ENCODE measurements around the gene DOCK7.

Gene DOCK7

DNA sequence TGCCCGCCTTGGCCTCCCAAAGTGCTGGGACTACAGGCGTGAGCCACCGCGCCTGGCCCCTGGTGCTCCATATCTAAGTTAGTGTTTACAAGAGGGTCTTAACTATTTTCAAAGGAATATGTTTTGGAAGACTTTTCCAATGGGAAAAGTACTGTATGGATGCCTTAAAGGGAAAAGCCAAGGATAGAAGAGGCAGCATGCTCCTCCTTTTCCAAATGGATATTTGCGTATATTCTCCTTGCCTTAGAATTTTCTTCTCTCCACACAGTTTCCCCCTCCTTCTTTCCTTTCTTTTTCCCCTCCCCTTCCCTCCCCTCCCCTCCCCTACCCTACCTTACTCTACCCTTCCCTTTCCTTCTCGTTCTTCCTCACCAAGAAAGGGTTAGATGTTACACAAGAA lies 29.3 kb upstream of the DOCK7 start:
- H2AK5ac ChIP-seq (ENCODE audit: low read length): no peak overlapping the region
- no peaks in the 10 kb centered on the region for H3K79me1 ChIP-seq (ENCODE audit: low read length)
- H3K27me3 ChIP-seq (ENCODE audit: insufficient read depth, low read length): no peaks in the 10 kb centered on the region
- H3K36me3 ChIP-seq (ENCODE audit: control insufficient read depth in 1 of 2, insufficient read depth in 2 of 2, low read length in 2 of 2): no peaks in the 10 kb centered on the region
- no peak overlapping the region for H3K4me2 ChIP-seq (ENCODE audit: low read length)
- no peaks in the 10 kb centered on the region for H3K9me3 ChIP-seq (ENCODE audit: insufficient read depth, low read depth, low read length)
- no peak overlapping the region for H3K18ac ChIP-seq (ENCODE audit: low read length)
- H3K79me2 ChIP-seq (ENCODE audit: control insufficient read depth, insufficient read depth, low read length, poor library complexity): no peaks in the 10 kb centered on the region
- H3K9ac ChIP-seq (ENCODE audit: low read length): no peak overlapping the region
- H3K4me1 ChIP-seq (ENCODE audit: control insufficient read depth in 1 of 2, insufficient read depth in 2 of 2, low read length in 2 of 2): peaks cover 0 to 2% of the 10 kb centered on the region in 2 experiments
- H4K12ac ChIP-seq (ENCODE audit: low read depth, low read length): no peak overlapping the region
- H2BK12ac ChIP-seq (ENCODE audit: low read length): no peak overlapping the region
- H3K23ac ChIP-seq (ENCODE audit: low read length): no peak overlapping the region
- no peak overlapping the region for H2AFZ ChIP-seq (ENCODE audit: insufficient read depth, low read length, poor library complexity)
- H2BK120ac ChIP-seq (ENCODE audit: insufficient read depth, low read length, poor library complexity): no peak overlapping the region
- 86% methylated on average over 1 of the region's 6 CpGs for WGBS (ENCODE audit: extremely low coverage, insufficient coverage, insufficient read length)
- no peak overlapping the region for H3K4me3 ChIP-seq (ENCODE audit: low read depth, low read length)
- no peak overlapping the region for H4K91ac ChIP-seq (ENCODE audit: low read depth, low read length)
- DNase-seq: no peak
- no peak overlapping the region for H3K27ac ChIP-seq (ENCODE audit: low read depth, low read length)
- no peak overlapping the region for H4K8ac ChIP-seq (ENCODE audit: low read depth, low read length)
- H2BK5ac ChIP-seq (ENCODE audit: low read depth, low read length, poor library complexity): no peak overlapping the region
- H3K14ac ChIP-seq (ENCODE audit: low read length): no peak overlapping the region
- H3K4ac ChIP-seq (ENCODE audit: low read depth, low read length): no peak overlapping the region

DNA sequence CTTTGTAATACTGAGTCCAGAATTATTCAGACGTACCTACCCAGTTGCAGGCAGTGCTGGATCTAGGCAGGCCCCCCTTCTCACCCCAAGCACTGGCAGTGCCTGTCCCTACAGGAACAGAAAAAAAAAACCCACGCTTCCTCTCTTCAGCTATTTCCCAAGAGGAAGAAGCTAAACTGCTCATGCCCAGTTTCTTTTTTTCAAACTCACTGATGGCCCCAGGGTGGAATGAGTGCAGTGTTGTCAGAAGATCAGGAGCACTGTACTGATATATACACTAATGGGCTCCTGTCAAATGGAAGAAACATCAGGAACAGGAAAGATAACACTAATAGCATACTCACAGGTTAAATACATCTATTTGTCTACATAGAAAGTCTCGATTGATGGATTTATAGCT lies 28.2 kb upstream of the DOCK7 start:
- peak; percentile 58 to 71 for DNase-seq
- H2AK5ac ChIP-seq (ENCODE audit: low read length): no peak overlapping the region
- H3K27ac ChIP-seq (ENCODE audit: low read depth, low read length): no peak overlapping the region
- H3K14ac ChIP-seq (ENCODE audit: low read length): no peak overlapping the region
- H3K79me2 ChIP-seq (ENCODE audit: control insufficient read depth, insufficient read depth, low read length, poor library complexity): no peaks in the 10 kb centered on the region
- no peak overlapping the region for H3K4me2 ChIP-seq (ENCODE audit: low read length)
- H4K91ac ChIP-seq (ENCODE audit: low read depth, low read length): no peak overlapping the region
- H3K4me1 ChIP-seq (ENCODE audit: control insufficient read depth in 1 of 2, insufficient read depth in 2 of 2, low read length in 2 of 2): peaks cover 2% of the 10 kb centered on the region in 2 experiments
- no peak overlapping the region for H2BK120ac ChIP-seq (ENCODE audit: insufficient read depth, low read length, poor library complexity)
- H3K9me3 ChIP-seq (ENCODE audit: insufficient read depth, low read depth, low read length): no peaks in the 10 kb centered on the region
- no peak overlapping the region for H2AFZ ChIP-seq (ENCODE audit: insufficient read depth, low read length, poor library complexity)
- H3K23ac ChIP-seq (ENCODE audit: low read length): no peak overlapping the region
- no peak overlapping the region for H4K12ac ChIP-seq (ENCODE audit: low read depth, low read length)
- H3K9ac ChIP-seq (ENCODE audit: low read length): no peak overlapping the region
- H3K79me1 ChIP-seq (ENCODE audit: low read length): no peaks in the 10 kb centered on the region
- no peaks in the 10 kb centered on the region for H3K36me3 ChIP-seq (ENCODE audit: control insufficient read depth in 1 of 2, insufficient read depth in 2 of 2, low read length in 2 of 2)
- no peak overlapping the region for H3K4ac ChIP-seq (ENCODE audit: low read depth, low read length)
- no peak overlapping the region for H4K8ac ChIP-seq (ENCODE audit: low read depth, low read length)
- WGBS (ENCODE audit: extremely low coverage, insufficient coverage, insufficient read length): no CpG with 5 or more reads among the region's 3 CpGs
- no peak overlapping the region for H2BK5ac ChIP-seq (ENCODE audit: low read depth, low read length, poor library complexity)
- no peak overlapping the region for H3K18ac ChIP-seq (ENCODE audit: low read length)
- H3K4me3 ChIP-seq (ENCODE audit: low read depth, low read length): no peak overlapping the region
- no peak overlapping the region for H2BK12ac ChIP-seq (ENCODE audit: low read length)
- H3K27me3 ChIP-seq (ENCODE audit: insufficient read depth, low read length): no peaks in the 10 kb centered on the region

DNA sequence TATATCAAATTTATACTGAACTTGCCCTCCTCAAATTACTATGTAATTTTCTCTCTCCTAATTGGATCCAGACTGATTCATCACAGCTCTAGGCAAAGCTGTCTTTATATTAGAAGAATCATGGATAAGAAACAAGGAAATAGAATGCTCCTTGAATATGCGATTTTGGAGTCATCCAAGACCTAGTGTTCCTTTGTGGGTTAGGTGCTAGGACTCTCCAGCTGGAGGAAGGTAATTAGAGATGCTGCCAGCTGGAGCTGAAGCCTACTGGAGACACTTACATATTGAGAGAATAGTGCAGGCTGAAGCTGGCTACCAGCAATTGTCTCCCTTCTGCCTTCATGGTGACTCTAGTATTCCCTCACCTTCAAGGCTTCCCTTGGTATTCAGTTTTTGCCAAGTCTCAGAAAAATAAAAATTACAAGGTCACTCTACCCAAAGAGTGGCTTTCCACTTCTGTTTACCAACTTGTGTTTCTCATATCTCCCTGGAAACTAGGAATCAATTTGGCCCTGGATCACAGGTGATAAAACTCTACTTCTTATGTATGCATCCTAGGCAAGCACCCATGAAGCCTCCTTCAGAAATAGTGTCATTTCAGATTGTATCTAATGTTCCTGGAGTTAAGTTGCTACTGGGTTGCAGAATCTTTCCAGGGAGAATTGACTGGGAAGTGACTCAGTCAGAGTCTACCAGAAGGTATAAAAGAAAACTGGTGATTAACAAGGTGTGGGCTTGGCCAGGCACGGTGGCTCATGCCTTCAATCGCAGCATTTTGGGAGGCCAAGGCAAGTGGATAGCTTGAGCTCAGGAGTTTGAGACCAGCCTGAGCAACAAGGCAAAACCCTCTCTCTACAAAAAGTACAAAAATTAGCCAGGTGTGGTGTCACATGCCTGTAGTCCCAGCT lies 24.4 kb upstream of the DOCK7 start:
- no peak overlapping the region for H4K8ac ChIP-seq (ENCODE audit: low read depth, low read length)
- no peak overlapping the region for H3K27ac ChIP-seq (ENCODE audit: low read depth, low read length)
- H2BK12ac ChIP-seq (ENCODE audit: low read length): no peak overlapping the region
- H3K9ac ChIP-seq (ENCODE audit: low read length): no peak overlapping the region
- no peak overlapping the region for H3K14ac ChIP-seq (ENCODE audit: low read length)
- no peak overlapping the region for H3K4me2 ChIP-seq (ENCODE audit: low read length)
- H3K36me3 ChIP-seq (ENCODE audit: control insufficient read depth in 1 of 2, insufficient read depth in 2 of 2, low read length in 2 of 2): no peaks in the 10 kb centered on the region
- H2AK5ac ChIP-seq (ENCODE audit: low read length): no peak overlapping the region
- no peak overlapping the region for H3K23ac ChIP-seq (ENCODE audit: low read length)
- H2AFZ ChIP-seq (ENCODE audit: insufficient read depth, low read length, poor library complexity): no peak overlapping the region
- H2BK120ac ChIP-seq (ENCODE audit: insufficient read depth, low read length, poor library complexity): no peak overlapping the region
- H4K12ac ChIP-seq (ENCODE audit: low read depth, low read length): no peak overlapping the region
- H3K4ac ChIP-seq (ENCODE audit: low read depth, low read length): no peak overlapping the region
- no peaks in the 10 kb centered on the region for H3K79me2 ChIP-seq (ENCODE audit: control insufficient read depth, insufficient read depth, low read length, poor library complexity)
- no peaks in the 10 kb centered on the region for H3K79me1 ChIP-seq (ENCODE audit: low read length)
- H3K4me1 ChIP-seq (ENCODE audit: control insufficient read depth in 1 of 2, insufficient read depth in 2 of 2, low read length in 2 of 2): peaks cover 2% of the 10 kb centered on the region in 2 experiments
- no peak for DNase-seq
- H3K9me3 ChIP-seq (ENCODE audit: insufficient read depth, low read depth, low read length): no peaks in the 10 kb centered on the region
- no peak overlapping the region for H4K91ac ChIP-seq (ENCODE audit: low read depth, low read length)
- no peak overlapping the region for H3K18ac ChIP-seq (ENCODE audit: low read length)
- no CpG with 5 or more reads among the region's 3 CpGs for WGBS (ENCODE audit: extremely low coverage, insufficient coverage, insufficient read length)
- no peaks in the 10 kb centered on the region for H3K27me3 ChIP-seq (ENCODE audit: insufficient read depth, low read length)
- no peak overlapping the region for H3K4me3 ChIP-seq (ENCODE audit: low read depth, low read length)
- no peak overlapping the region for H2BK5ac ChIP-seq (ENCODE audit: low read depth, low read length, poor library complexity)

DNA sequence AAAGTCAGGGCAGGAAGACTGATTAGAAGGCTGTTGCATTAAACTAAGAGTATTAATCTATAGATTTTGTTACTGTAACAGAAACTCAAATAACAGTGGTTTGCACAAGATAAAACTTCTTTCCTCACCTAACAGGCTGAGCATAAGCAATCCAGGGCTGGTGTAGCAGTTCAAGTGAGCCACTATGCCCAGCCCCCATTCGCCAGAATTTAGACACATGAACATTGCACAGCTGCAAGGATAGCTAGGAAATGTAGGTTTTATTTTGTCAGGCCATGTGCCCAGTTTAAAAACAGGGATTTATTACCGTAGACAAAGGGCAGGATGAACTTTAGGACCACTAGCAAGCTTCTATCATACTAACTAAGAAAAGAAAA lies 19.5 kb upstream of the DOCK7 start:
- Histone ChIP-seq H3K18ac (ENCODE audit: low read length) (no peak overlapping the region), H3K36me3 (ENCODE audit: control insufficient read depth in 1 of 2, insufficient read depth in 2 of 2, low read length in 2 of 2) (no peaks in the 10 kb centered on the region), H3K23ac (ENCODE audit: low read length) (no peak overlapping the region), H2BK5ac (ENCODE audit: low read depth, low read length, poor library complexity) (no peak overlapping the region), H4K12ac (ENCODE audit: low read depth, low read length) (no peak overlapping the region), H3K4me3 (ENCODE audit: low read depth, low read length) (no peak overlapping the region), H2BK12ac (ENCODE audit: low read length) (no peak overlapping the region), H3K79me1 (ENCODE audit: low read length) (no peaks in the 10 kb centered on the region), H3K27ac (ENCODE audit: low read depth, low read length) (no peak overlapping the region), H3K27me3 (ENCODE audit: insufficient read depth, low read length) (no peaks in the 10 kb centered on the region), H3K9me3 (ENCODE audit: insufficient read depth, low read depth, low read length) (peaks cover 5% of the 10 kb centered on the region), H3K4me2 (ENCODE audit: low read length) (no peak overlapping the region), H2AK5ac (ENCODE audit: low read length) (no peak overlapping the region), H3K14ac (ENCODE audit: low read length) (no peak overlapping the region), H4K8ac (ENCODE audit: low read depth, low read length) (no peak overlapping the region), H3K4ac (ENCODE audit: low read depth, low read length) (no peak overlapping the region), H4K91ac (ENCODE audit: low read depth, low read length) (no peak overlapping the region), H2BK120ac (ENCODE audit: insufficient read depth, low read length, poor library complexity) (no peak overlapping the region), H2AFZ (ENCODE audit: insufficient read depth, low read length, poor library complexity) (no peak overlapping the region), H3K4me1 (ENCODE audit: control insufficient read depth in 1 of 2, insufficient read depth in 2 of 2, low read length in 2 of 2) (peaks cover 0 to 2% of the 10 kb centered on the region in 2 experiments), H3K9ac (ENCODE audit: low read length) (no peak overlapping the region), H3K79me2 (ENCODE audit: control insufficient read depth, insufficient read depth, low read length, poor library complexity) (no peaks in the 10 kb centered on the region)
- WGBS (ENCODE audit: extremely low coverage, insufficient coverage, insufficient read length): no CpG with 5 or more reads among the region's 2 CpGs
- no peak for DNase-seq
